ENCODE measurements around the gene CTNNA2.
"Not testable (repeated sequence)": the region's sequence is repeated elsewhere in the genome, so short reads cannot be mapped to it uniquely, and the experiment has no call there.

Gene CTNNA2

GRCh38 chr2:80187156-80187555 is 674.3 kb downstream of the CTNNA2 start:
- TF ChIP-seq, protein P1, sequence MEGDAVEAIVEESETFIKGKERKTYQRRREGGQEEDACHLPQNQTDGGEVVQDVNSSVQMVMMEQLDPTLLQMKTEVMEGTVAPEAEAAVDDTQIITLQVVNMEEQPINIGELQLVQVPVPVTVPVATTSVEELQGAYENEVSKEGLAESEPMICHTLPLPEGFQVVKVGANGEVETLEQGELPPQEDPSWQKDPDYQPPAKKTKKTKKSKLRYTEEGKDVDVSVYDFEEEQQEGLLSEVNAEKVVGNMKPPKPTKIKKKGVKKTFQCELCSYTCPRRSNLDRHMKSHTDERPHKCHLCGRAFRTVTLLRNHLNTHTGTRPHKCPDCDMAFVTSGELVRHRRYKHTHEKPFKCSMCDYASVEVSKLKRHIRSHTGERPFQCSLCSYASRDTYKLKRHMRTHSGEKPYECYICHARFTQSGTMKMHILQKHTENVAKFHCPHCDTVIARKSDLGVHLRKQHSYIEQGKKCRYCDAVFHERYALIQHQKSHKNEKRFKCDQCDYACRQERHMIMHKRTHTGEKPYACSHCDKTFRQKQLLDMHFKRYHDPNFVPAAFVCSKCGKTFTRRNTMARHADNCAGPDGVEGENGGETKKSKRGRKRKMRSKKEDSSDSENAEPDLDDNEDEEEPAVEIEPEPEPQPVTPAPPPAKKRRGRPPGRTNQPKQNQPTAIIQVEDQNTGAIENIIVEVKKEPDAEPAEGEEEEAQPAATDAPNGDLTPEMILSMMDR (IDR thresholded peaks at IDR 0.05; ENCODE audit: low read depth, low read length): no peak
- H3K4me3 ChIP-seq (replicated peaks in 1 of 2; ENCODE audit: low read depth in 2 of 2, low read length in 2 of 2): no peak overlapping the region
- no peak for DNase-seq (ENCODE audit: low read depth in 2 of 2)

GRCh38 chr2:80190166-80190565 is 677.3 kb downstream of the CTNNA2 start:
- TF ChIP-seq, protein P1 (IDR thresholded peaks at IDR 0.05; ENCODE audit: low read depth, low read length): no peak
- DNase-seq (ENCODE audit: low read depth in 2 of 2): no peak

DNA sequence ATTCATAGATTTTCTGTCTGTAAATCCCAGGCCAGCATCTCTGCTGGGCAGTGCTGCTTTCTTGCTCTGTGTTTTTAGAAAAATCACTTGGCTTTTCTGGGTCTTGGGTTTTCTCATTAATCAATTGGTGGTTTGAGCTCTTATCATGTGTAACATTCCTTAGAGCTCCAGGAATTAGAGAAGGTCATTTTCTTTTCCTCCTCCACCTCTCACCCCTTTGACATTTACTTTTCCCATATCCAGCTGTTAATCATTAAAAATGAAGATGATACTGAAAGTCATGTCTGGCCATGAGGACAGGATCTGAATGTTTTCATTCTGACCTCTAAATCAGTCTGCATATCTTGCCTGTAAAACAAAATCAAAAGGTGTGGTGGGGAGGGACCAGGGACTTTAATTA is 680.7 kb downstream of the CTNNA2 start:
- H3K4me3 ChIP-seq (replicated peaks in 1 of 2; ENCODE audit: low read depth in 2 of 2, low read length in 2 of 2): no peak overlapping the region
- TF ChIP-seq, protein P1 (IDR thresholded peaks at IDR 0.05; ENCODE audit: low read depth, low read length): no peak
- DNase-seq (ENCODE audit: low read depth in 2 of 2): no peak

More at GRCh38 chr2:80190166-80190565, 677.3 kb downstream of the CTNNA2 start:
- H3K4me3 ChIP-seq (replicated peaks in 1 of 2; ENCODE audit: low read depth in 2 of 2, low read length in 2 of 2): no peak overlapping the region

- TF ChIP-seq, protein P1 (IDR thresholded peaks at IDR 0.05; ENCODE audit: low read depth, low read length): no peak
- H3K4me3 ChIP-seq (replicated peaks in 1 of 2; ENCODE audit: low read depth in 2 of 2, low read length in 2 of 2): no peak overlapping the region
- DNase-seq (ENCODE audit: low read depth in 2 of 2): no peak
These were observed 682.2 kb downstream of the CTNNA2 start for GRCh38 chr2:80195034-80195433.

DNA sequence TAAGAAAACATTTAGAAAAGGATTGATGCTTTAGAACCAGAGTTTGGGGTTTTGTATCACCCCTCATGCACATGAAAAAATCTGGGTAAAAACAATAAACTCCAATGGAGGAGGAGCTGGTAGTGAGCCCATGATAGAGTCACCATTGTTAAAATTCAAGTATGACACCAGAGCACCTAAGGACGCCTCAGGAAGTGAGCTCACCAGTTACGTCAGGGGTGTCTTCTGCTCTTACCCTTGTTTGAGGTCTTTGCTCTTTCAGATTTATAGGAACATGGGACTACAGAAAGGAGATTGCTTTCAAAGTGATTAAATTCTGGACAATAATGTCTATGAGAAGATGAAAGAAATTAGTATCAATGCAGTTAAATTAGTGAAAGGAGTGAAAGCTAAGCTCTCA is 685.2 kb downstream of the CTNNA2 start:
- TF ChIP-seq, protein P1 (IDR thresholded peaks at IDR 0.05; ENCODE audit: low read depth, low read length): no peak
- H3K4me3 ChIP-seq (replicated peaks in 1 of 2; ENCODE audit: low read depth in 2 of 2, low read length in 2 of 2): no peak overlapping the region

DNA sequence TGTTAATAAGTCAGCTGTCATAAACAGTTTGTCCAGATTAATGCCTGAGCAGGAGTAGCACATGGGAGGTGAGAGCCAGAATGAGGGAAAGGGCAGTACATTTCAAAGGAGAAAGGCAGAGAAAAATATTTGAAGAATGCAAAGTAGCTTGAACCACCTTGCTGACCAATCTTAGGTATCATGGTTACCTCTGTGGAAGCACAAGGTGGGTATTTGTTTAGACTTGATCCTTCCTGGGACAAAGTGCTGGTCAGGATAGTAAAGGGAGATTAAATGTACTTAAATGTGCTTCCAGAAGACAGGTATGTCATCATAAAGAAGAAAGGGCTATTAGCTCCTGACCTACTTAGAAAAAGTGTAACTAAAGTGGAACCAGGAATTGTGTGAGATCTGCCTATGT is 686.7 kb downstream of the CTNNA2 start:
- TF ChIP-seq, protein P1 (IDR thresholded peaks at IDR 0.05; ENCODE audit: low read depth, low read length): no peak
- DNase-seq (ENCODE audit: low read depth in 2 of 2): no peak
- no peak overlapping the region for H3K4me3 ChIP-seq (replicated peaks in 1 of 2; ENCODE audit: low read depth in 2 of 2, low read length in 2 of 2)

More for the DNA sequence above, 685.2 kb downstream of the CTNNA2 start:
- DNase-seq (ENCODE audit: low read depth in 2 of 2): no peak

DNA sequence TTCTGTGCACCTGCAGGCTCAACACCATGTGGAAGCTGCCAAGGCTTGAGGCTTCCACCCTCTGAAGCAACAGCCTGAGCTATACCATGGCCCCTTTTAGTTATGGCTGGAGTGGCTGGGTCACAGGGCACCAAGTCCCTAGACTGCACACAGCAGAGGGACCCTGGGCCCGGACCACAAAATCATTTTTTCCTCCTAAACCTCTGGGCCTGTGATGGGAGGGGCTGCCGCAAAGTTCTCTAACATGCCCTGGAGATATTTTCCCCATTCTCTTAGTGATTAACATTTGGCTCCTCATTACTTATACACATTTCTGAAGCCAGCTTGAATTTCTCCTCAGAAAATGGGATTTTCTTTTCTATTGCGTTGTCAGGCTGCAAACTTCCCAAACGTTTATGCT is 691.1 kb downstream of the CTNNA2 start:
- H3K4me3 ChIP-seq (replicated peaks in 1 of 2; ENCODE audit: low read depth in 2 of 2, low read length in 2 of 2); DNase-seq (ENCODE audit: low read depth in 2 of 2): not testable (repeated sequence)

Data from cardiac fibroblast (primary cell).